Trophoblast cell (in vitro differentiated cells and primary cell): ENCODE measurements around the gene GPR35.
"Not testable (repeated sequence)": the region's sequence is repeated elsewhere in the genome, so short reads cannot be mapped to it uniquely, and the experiment has no call there.

Source experiments
- DNase-seq, 2 donors: peaks; one replicate each; pipeline ENCODE4 v3.0.0-alpha.2; 2016
- H2AFZ ChIP-seq: 2 replicates; pipeline ENCODE4 v1.6.1; 2013; ENCODE audit warnings: low read length, moderate library complexity, mild to moderate bottlenecking; ENCODE audit not compliant: insufficient read depth, poor library complexity
- H2AK5ac ChIP-seq: 2 replicates; pipeline ENCODE4 v1.6.1; 2013; ENCODE audit warnings: mild to moderate bottlenecking, low read length
- H2BK120ac ChIP-seq: 2 replicates; pipeline ENCODE4 v1.6.1; 2013; ENCODE audit warnings: low read length, mild to moderate bottlenecking, moderate library complexity; ENCODE audit not compliant: insufficient read depth, poor library complexity
- H2BK12ac ChIP-seq: 2 replicates; pipeline ENCODE4 v1.6.1; 2013; ENCODE audit warnings: mild to moderate bottlenecking, low read length, moderate library complexity
- H2BK5ac ChIP-seq: 2 replicates; pipeline ENCODE4 v1.6.1; 2013; ENCODE audit warnings: low read length, low read depth, moderate library complexity, mild to moderate bottlenecking; ENCODE audit not compliant: poor library complexity
- H3K14ac ChIP-seq: 2 replicates; pipeline ENCODE4 v1.6.1; 2013; ENCODE audit warnings: mild to moderate bottlenecking, low read length
- H3K18ac ChIP-seq: 2 replicates; pipeline ENCODE4 v1.6.1; 2013; ENCODE audit warnings: mild to moderate bottlenecking, low read length
- H3K23ac ChIP-seq: 2 replicates; pipeline ENCODE4 v1.6.1; 2013; ENCODE audit warnings: low read length
- H3K27ac ChIP-seq: 2 replicates; pipeline ENCODE4 v1.5.1; 2013; ENCODE audit warnings: low read depth, mild to moderate bottlenecking, inconsistent platforms, low read length, moderate library complexity
- H3K27me3 ChIP-seq: 2 replicates; pipeline ENCODE4 v1.6.1; 2013; ENCODE audit warnings: inconsistent platforms, mild to moderate bottlenecking, low read length, moderate library complexity; ENCODE audit not compliant: insufficient read depth
- H3K36me3 ChIP-seq, 2 experiments: 1 replicate in 1 of 2; 2 replicates in 1 of 2; pipeline ENCODE4 v1.6.1; 2013; ENCODE audit warnings: low read length in 2 of 2, mild to moderate bottlenecking in 2 of 2, moderate library complexity in 1 of 2; ENCODE audit not compliant: insufficient read depth in 2 of 2, control insufficient read depth in 1 of 2
- H3K4ac ChIP-seq: 2 replicates; pipeline ENCODE4 v1.6.1; 2013; ENCODE audit warnings: low read depth, mild to moderate bottlenecking, low read length, moderate library complexity
- H3K4me1 ChIP-seq, 2 experiments: 1 replicate in 1 of 2; 2 replicates in 1 of 2; pipeline ENCODE4 v1.6.1; 2013; ENCODE audit warnings: low read length in 2 of 2, mild to moderate bottlenecking in 2 of 2, moderate library complexity in 1 of 2; ENCODE audit not compliant: insufficient read depth in 2 of 2, control insufficient read depth in 1 of 2
- H3K4me2 ChIP-seq: 2 replicates; pipeline ENCODE4 v1.6.1; 2013; ENCODE audit warnings: inconsistent platforms, mild to moderate bottlenecking, low read length, moderate library complexity
- H3K4me3 ChIP-seq: 2 replicates; pipeline ENCODE4 v1.5.1; 2013; ENCODE audit warnings: mild to moderate bottlenecking, low read depth, low read length, inconsistent platforms
- H3K79me1 ChIP-seq: one replicate; pipeline ENCODE4 v1.6.1; 2013; ENCODE audit warnings: low read length
- H3K79me2 ChIP-seq: 2 replicates; pipeline ENCODE4 v1.6.1; 2013; ENCODE audit warnings: low read length, mild to moderate bottlenecking; ENCODE audit not compliant: control insufficient read depth, insufficient read depth, poor library complexity
- H3K9ac ChIP-seq: 2 replicates; pipeline ENCODE4 v1.6.1; 2013; ENCODE audit warnings: mild to moderate bottlenecking, low read length
- H3K9me3 ChIP-seq: 2 replicates; pipeline ENCODE4 v1.6.1; 2013; ENCODE audit warnings: low read depth, mild to moderate bottlenecking, control low read depth, inconsistent platforms, low read length; ENCODE audit not compliant: insufficient read depth
- H4K12ac ChIP-seq: 2 replicates; pipeline ENCODE4 v1.6.1; 2013; ENCODE audit warnings: low read depth, mild to moderate bottlenecking, low read length, moderate library complexity
- H4K8ac ChIP-seq: 2 replicates; pipeline ENCODE4 v1.6.1; 2013; ENCODE audit warnings: low read depth, mild to moderate bottlenecking, low read length, moderate library complexity
- H4K91ac ChIP-seq: one replicate; pipeline ENCODE4 v1.6.1; 2013; ENCODE audit warnings: low read depth, mild to moderate bottlenecking, low read length, moderate library complexity
- WGBS: extraction: QIAGEN DNeasy Blood & Tissue Kit; methylation state at CpG from one replicate; pipeline ENCODE4 v1.1.7; 2013; ENCODE audit warnings: missing lambda C conversion rate; ENCODE audit not compliant: insufficient read length, insufficient coverage; ENCODE audit errors: extremely low coverage; 5-methylcytosine and 5-hydroxymethylcytosine counted together

Gene GPR35

DNA sequence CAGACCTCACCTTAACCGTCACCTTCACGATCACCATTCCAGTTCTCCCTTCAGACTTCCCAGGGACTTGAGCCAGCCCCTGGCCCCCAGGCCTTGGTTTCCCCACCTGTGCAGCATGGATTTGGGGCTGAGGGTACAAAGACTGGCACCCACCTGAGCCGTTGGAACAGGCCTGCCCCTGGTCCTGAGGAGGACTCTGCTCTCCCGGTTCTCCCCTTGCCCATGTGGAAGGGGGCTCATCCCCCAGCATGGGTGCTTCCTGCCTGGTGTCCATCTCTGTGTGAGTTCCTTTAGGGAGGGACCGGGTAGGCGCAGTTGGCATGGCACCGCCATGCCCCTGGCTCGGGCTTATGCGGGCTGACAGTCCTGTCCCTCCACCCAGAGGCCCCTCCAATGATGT is 10.9 kb upstream of the GPR35 start:
- H4K91ac ChIP-seq, result no peak overlapping the region
- H3K9me3 ChIP-seq, result peaks cover 19% of the 10 kb centered on the region
- no CpG with 5 or more reads among the region's 9 CpGs for WGBS
- no peak overlapping the region for H3K4me2 ChIP-seq
- no peak overlapping the region for H3K14ac ChIP-seq
- H3K9ac ChIP-seq, result no peak overlapping the region
- H2BK12ac ChIP-seq, result no peak overlapping the region
- no peak overlapping the region for H2AFZ ChIP-seq
- no peaks in the 10 kb centered on the region for H3K79me1 ChIP-seq
- H3K4me1 ChIP-seq, result no peaks in the 10 kb centered on the region
- H3K27ac ChIP-seq, result no peak overlapping the region
- H2BK5ac ChIP-seq, result no peak overlapping the region
- no peaks in the 10 kb centered on the region for H3K27me3 ChIP-seq
- H2AK5ac ChIP-seq, result no peak overlapping the region
- H3K79me2 ChIP-seq, result no peaks in the 10 kb centered on the region
- H3K36me3 ChIP-seq, result no peaks in the 10 kb centered on the region
- H3K23ac ChIP-seq, result no peak overlapping the region
- no peak overlapping the region for H3K4me3 ChIP-seq
- no peak overlapping the region for H2BK120ac ChIP-seq
- H4K8ac ChIP-seq, result no peak overlapping the region
- H4K12ac ChIP-seq, result no peak overlapping the region
- H3K18ac ChIP-seq, result no peak overlapping the region
- H3K4ac ChIP-seq, result no peak overlapping the region
- no peak for DNase-seq

- H3K18ac ChIP-seq, result no peak overlapping the region
- H2AK5ac ChIP-seq, result no peak overlapping the region
- no peak overlapping the region for H3K4me2 ChIP-seq
- no peaks in the 10 kb centered on the region for H3K27me3 ChIP-seq
- H3K79me1 ChIP-seq, result no peaks in the 10 kb centered on the region
- no CpG with 5 or more reads among the region's 2 CpGs for WGBS
- no peak overlapping the region for H3K23ac ChIP-seq
- H4K8ac ChIP-seq, result no peak overlapping the region
- H2BK5ac ChIP-seq, result no peak overlapping the region
- H3K9ac ChIP-seq, result no peak overlapping the region
- H3K4me1 ChIP-seq, result no peaks in the 10 kb centered on the region
- H4K12ac ChIP-seq, result no peak overlapping the region
- no peak overlapping the region for H2BK120ac ChIP-seq
- H3K4ac ChIP-seq, result no peak overlapping the region
- no peaks in the 10 kb centered on the region for H3K79me2 ChIP-seq
- no peak overlapping the region for H2BK12ac ChIP-seq
- H3K4me3 ChIP-seq, result no peak overlapping the region
- H4K91ac ChIP-seq, result no peak overlapping the region
- no peaks in the 10 kb centered on the region for H3K36me3 ChIP-seq
- H3K27ac ChIP-seq, result no peak overlapping the region
- no peak for DNase-seq
- H3K14ac ChIP-seq, result no peak overlapping the region
- peaks cover 19% of the 10 kb centered on the region for H3K9me3 ChIP-seq
- no peak overlapping the region for H2AFZ ChIP-seq
These were observed 9.9 kb upstream of the GPR35 start for GRCh38 chr2:240615396-240615795.

DNA sequence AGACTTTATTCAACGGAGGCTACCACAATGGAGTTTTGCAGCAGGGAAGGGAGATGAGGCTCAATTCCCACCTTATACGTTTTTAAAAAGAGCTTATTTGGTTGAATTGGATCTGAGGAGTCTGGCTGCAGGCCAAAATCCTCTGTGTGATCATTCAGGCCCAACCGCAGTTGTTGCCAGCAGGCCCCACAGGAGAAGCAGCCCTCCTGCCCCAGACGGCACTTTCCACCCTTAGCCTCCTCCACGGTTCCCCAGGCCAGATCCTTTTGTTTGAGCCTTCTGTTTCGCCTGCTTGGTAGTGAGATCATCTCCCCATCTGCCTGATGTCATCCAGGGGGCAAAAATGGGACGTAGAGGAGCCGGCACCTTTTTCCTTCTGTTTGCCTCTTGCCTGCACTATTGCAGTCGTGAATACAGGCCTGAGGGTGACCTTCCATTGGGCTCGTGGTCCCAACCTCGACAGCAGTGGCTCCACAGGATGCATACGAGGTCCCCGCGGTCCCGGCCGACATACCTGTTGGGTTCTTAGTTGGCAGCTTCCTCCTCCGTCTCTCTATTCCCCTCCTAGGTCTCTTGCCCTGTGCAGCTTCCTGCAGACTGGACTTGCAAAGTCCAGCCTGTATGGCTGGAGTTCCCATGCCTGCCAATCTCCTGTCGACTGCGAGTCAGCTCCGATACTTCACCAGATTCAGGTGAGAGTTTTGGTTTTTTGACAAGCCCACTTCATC is 9.3 kb upstream of the GPR35 start:
- no peak overlapping the region for H3K4me2 ChIP-seq
- no peak overlapping the region for H3K23ac ChIP-seq
- no peaks in the 10 kb centered on the region for H3K27me3 ChIP-seq
- H2BK12ac ChIP-seq, result no peak overlapping the region
- H2AK5ac ChIP-seq, result no peak overlapping the region
- peak overlapping the region; percentile 32 for H3K4me3 ChIP-seq
- H3K4ac ChIP-seq, result no peak overlapping the region
- H3K79me1 ChIP-seq, result no peaks in the 10 kb centered on the region
- WGBS, result no CpG with 5 or more reads among the region's 20 CpGs
- H2BK5ac ChIP-seq, result no peak overlapping the region
- H3K9me3 ChIP-seq, result peaks cover 21% of the 10 kb centered on the region
- no peak overlapping the region for H3K18ac ChIP-seq
- no peak overlapping the region for H2BK120ac ChIP-seq
- H3K9ac ChIP-seq, result no peak overlapping the region
- H4K12ac ChIP-seq, result no peak overlapping the region
- no peaks in the 10 kb centered on the region for H3K4me1 ChIP-seq
- no peak overlapping the region for H4K91ac ChIP-seq
- H3K14ac ChIP-seq, result no peak overlapping the region
- no peak overlapping the region for H2AFZ ChIP-seq
- H3K79me2 ChIP-seq, result no peaks in the 10 kb centered on the region
- DNase-seq, result no peak
- no peak overlapping the region for H4K8ac ChIP-seq
- no peaks in the 10 kb centered on the region for H3K36me3 ChIP-seq
- no peak overlapping the region for H3K27ac ChIP-seq

DNA sequence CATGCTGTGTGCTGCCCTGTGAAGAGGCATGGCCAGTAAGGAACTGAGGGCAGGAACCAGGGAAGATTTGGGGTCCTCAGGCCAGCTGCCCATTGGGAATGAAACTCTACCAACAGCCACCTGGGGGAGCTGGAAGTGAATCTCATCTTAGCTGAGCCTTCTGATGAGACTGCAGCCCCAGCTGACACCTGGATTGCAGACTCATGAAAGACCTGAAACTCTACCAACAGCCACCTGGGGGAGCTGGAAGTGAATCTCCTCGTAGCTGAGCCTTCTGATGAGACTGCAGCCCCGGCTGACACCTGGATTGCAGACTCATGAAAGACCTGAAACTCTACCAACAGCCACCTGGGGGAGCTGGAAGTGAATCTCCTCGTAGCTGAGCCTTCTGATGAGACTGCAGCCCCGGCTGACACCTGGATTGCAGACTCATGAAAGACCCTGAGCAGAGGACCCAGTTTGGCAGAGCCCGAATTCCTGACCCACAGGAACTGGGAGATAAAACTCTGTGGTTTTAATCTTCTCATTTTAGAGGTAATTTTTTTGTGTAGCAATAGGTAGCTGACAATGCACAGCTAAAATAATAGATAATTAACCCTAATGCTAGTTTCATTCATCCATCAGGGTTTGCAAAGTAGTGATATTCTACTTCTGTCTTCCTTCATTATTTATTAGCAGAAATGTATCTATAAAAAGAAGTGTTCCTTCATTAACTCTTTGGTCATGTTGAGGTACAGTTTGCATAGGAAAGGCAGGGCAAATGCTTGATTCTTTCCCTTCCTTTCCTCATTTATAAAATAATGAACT is 8.2 kb upstream of the GPR35 start:
- DNase-seq, H2BK120ac ChIP-seq, H2AFZ ChIP-seq, H3K4ac ChIP-seq, H3K4me2 ChIP-seq, H3K36me3 ChIP-seq, H3K4me1 ChIP-seq, H4K12ac ChIP-seq, H3K79me1 ChIP-seq, H3K27ac ChIP-seq, H2BK5ac ChIP-seq, H4K91ac ChIP-seq, H3K79me2 ChIP-seq, H3K18ac ChIP-seq, H3K14ac ChIP-seq, H2BK12ac ChIP-seq, H4K8ac ChIP-seq, H3K23ac ChIP-seq, H3K4me3 ChIP-seq, H3K9ac ChIP-seq, H2AK5ac ChIP-seq, H3K27me3 ChIP-seq: not testable (repeated sequence)
- H3K9me3 ChIP-seq, result peaks cover 21% of the 10 kb centered on the region
- WGBS, result no CpG with 5 or more reads among the region's 5 CpGs
